PC-9 (cell line): ENCODE data around the gene ZFP28. TPM values are rescaled to one million over a fixed set of nuclear protein-coding genes. Genes with fewer than 3 reads are reported as not detected.

Experiments used
- BruUV-seq: library from RNA; stranded (reverse); fragments of 400-500 nt; replicated peaks from 2 replicates; lab custom pipeline; 2021; lab: Mats Ljungman, UMichigan
- CTCF ChIA-PET: fragments of 300-600 bp; sonication (Branson Sonifier 250); formaldehyde crosslinking; loops from one replicate; lab custom pipeline; 2022; ENCODE audit warnings: antibody characterized with exemption; lab: Charles Lee
- POLR2A ChIA-PET: fragments of 300-600 bp; sonication (Branson Sonifier 250); formaldehyde crosslinking; loops from one replicate; lab custom pipeline; 2022; ENCODE audit warnings: antibody characterized with exemption; ENCODE audit not compliant: unreplicated experiment; lab: Charles Lee
- DNase-seq, 2 experiments: peaks; one replicate each; pipeline versions ENCODE4 v3.0.0 to v3.0.0-alpha.2; 2015 to 2022; ENCODE audit warnings: mixed read lengths in 1 of 2
- H2AFZ ChIP-seq: fragments of 200-600 bp; sonication (generic); 2 replicates; pipeline ENCODE4 v1.8.1; 2017; ENCODE audit warnings: antibody characterized with exemption
- H3F3A ChIP-seq: fragments of 200-600 bp; sonication (generic); 2 replicates; pipeline ENCODE4 v1.8.1; 2017; ENCODE audit warnings: antibody characterized with exemption, mild to moderate bottlenecking, low read depth; ENCODE audit not compliant: insufficient read depth
- H3K27ac ChIP-seq: fragments of 200-600 bp; sonication (generic); 2 replicates; pipeline ENCODE4 v1.6.1; 2016; ENCODE audit warnings: mixed run types
- H3K27me3 ChIP-seq: fragments of 200-600 bp; sonication (generic); 2 replicates; pipeline ENCODE4 v1.6.1; 2016; ENCODE audit warnings: low read depth, mixed run types; ENCODE audit not compliant: insufficient read depth
- H3K36me3 ChIP-seq: fragments of 200-600 bp; sonication (generic); 2 replicates; pipeline ENCODE4 v1.6.1; 2016; ENCODE audit warnings: low read depth, mixed run types
- H3K4me1 ChIP-seq: fragments of 200-600 bp; sonication (generic); replicated peaks from 2 replicates; pipeline ENCODE4 v1.6.1; 2016; ENCODE audit warnings: mixed run types; ENCODE audit not compliant: insufficient read depth
- H3K4me2 ChIP-seq: fragments of 200-600 bp; sonication (generic); 2 replicates; pipeline ENCODE4 v1.6.1; 2017; ENCODE audit warnings: mixed run types
- H3K4me3 ChIP-seq: fragments of 200-600 bp; sonication (generic); 2 replicates; pipeline ENCODE4 v1.6.1; 2016; ENCODE audit warnings: mixed run types
- H3K79me2 ChIP-seq: fragments of 200-600 bp; sonication (generic); 2 replicates; pipeline ENCODE4 v1.6.1; 2017; ENCODE audit warnings: low read depth, mixed run types
- H3K9me2 ChIP-seq: fragments of 200-600 bp; sonication (generic); 2 replicates; pipeline ENCODE4 v1.8.1; 2017; ENCODE audit warnings: mild to moderate bottlenecking; ENCODE audit not compliant: insufficient read depth
- H3K9me3 ChIP-seq: fragments of 200-600 bp; sonication (generic); 2 replicates; pipeline ENCODE4 v1.8.1; 2016; ENCODE audit warnings: low read depth; ENCODE audit not compliant: insufficient read depth
- H4K20me1 ChIP-seq: fragments of 200-600 bp; sonication (generic); 2 replicates; pipeline ENCODE4 v1.8.1; 2017; ENCODE audit not compliant: insufficient read depth
- CTCF ChIP-seq: fragments of 200-600 bp; sonication (generic); conservative IDR thresholded peaks from 2 replicates; pipeline ENCODE4 v1.6.1; 2017; ENCODE audit warnings: mixed run types, antibody characterized with exemption, mild to moderate bottlenecking, moderate library complexity
- EZH2 ChIP-seq: fragments of 200-600 bp; sonication (generic); IDR thresholded peaks from 2 replicates; pipeline ENCODE4 v1.8.0; 2017; ENCODE audit warnings: antibody characterized with exemption, low read depth
- intact Hi-C: fragments of 100-400 bp; cut with micrococcal nuclease; formaldehyde crosslinking; loops from one replicate; pipeline ENCODE4 v1.10.0; 2022; ENCODE audit not compliant: unreplicated experiment
- total RNA-seq: library from RNA; stranded (reverse); gene quantifications from 2 replicates; pipeline ENCODE4 v1.2.3, GENCODE V29; 2021

Gene ZFP28
- total RNA-seq, 1 experiment from 2014 or later: 2.8 TPM

- intact Hi-C loops: no loop called here
- peaks cover 8% of the 10 kb centered on the region for H3K9me3 ChIP-seq
- H3K79me2 ChIP-seq: no peaks in the 10 kb centered on the region
- H3K27ac ChIP-seq: no peak within 1 kb of the TSS
- no peaks in the 10 kb centered on the region for H3F3A ChIP-seq
- BruUV-seq: no TSS peak
- ChIA-PET CTCF (no interaction called here), POLR2A (no interaction called here)
- TF ChIP-seq EZH2 (no peak), CTCF (no peak)
- peak; percentile 44 to 60 for DNase-seq
- peak within 1 kb of the TSS; percentile 57 for H3K4me2 ChIP-seq
- H4K20me1 ChIP-seq: no peaks in the 10 kb centered on the region
- no peaks in the 10 kb centered on the region for H3K9me2 ChIP-seq
- H2AFZ ChIP-seq: peak within 1 kb of the TSS; percentile 75
- 0 out of 2 replicates have a peak, but pooled peaks cover 10% of the 10 kb centered on the region for H3K27me3 ChIP-seq
- H3K4me3 ChIP-seq: peak within 1 kb of the TSS; percentile 49
- H3K4me1 ChIP-seq: no peaks in the 10 kb centered on the region
- no peaks in the 10 kb centered on the region for H3K36me3 ChIP-seq
Observed at GRCh38 chr19:56507446-56508289, 31.1 kb upstream of the ZFP28 start, which contains the start of gene ZNF471. Gene ZNF471 (plus strand): TSS chr19:56507855. CDS start chr19:56511572, 3,717 bp downstream.

- H3K4me2 ChIP-seq: peak overlapping the region; percentile 57
- no peaks in the 10 kb centered on the region for H3K36me3 ChIP-seq
- DNase-seq: no peak
- peaks cover 8% of the 10 kb centered on the region for H3K9me3 ChIP-seq
- CTCF ChIA-PET: no interaction called here
- no TSS peak for BruUV-seq
- H3K27ac ChIP-seq: no peak overlapping the region
- TF ChIP-seq CTCF (no peak), EZH2 (no peak)
- H4K20me1 ChIP-seq: no peaks in the 10 kb centered on the region
- peak overlapping the region; percentile 75 for H2AFZ ChIP-seq
- 0 out of 2 replicates have a peak, but pooled peaks cover 6% of the 10 kb centered on the region for H3K27me3 ChIP-seq
- no peaks in the 10 kb centered on the region for H3K4me1 ChIP-seq
- no peaks in the 10 kb centered on the region for H3F3A ChIP-seq
- no peaks in the 10 kb centered on the region for H3K79me2 ChIP-seq
- intact Hi-C loops: no loop called here
- H3K9me2 ChIP-seq: no peaks in the 10 kb centered on the region
- POLR2A ChIA-PET: no interaction called here
- peak overlapping the region; percentile 49; the same call in 1 of the 2 replicates for H3K4me3 ChIP-seq
Observed at GRCh38 chr19:56508290-56508778, 30.4 kb upstream of the ZFP28 start.

- no TSS peak for BruUV-seq
- Histone ChIP-seq H3K4me2 (no peak overlapping the region), H3K27ac (no peak overlapping the region), H3K9me3 (peaks cover 51% of the 10 kb centered on the region), H3K4me3 (no peak overlapping the region), H3K79me2 (no peaks in the 10 kb centered on the region), H3K4me1 (no peaks in the 10 kb centered on the region), H3K36me3 (no peaks in the 10 kb centered on the region), H4K20me1 (no peaks in the 10 kb centered on the region), H2AFZ (no peak overlapping the region), H3K27me3 (no peaks in the 10 kb centered on the region), H3K9me2 (no peaks in the 10 kb centered on the region), H3F3A (no peaks in the 10 kb centered on the region)
- TF ChIP-seq CTCF: no peak
- no peak for TF ChIP-seq EZH2
- DNase-seq: no peak
- intact Hi-C loops: no loop called here
- ChIA-PET CTCF (no interaction called here), POLR2A (no interaction called here)
Observed at GRCh38 chr19:56525214-56525860, 13.4 kb upstream of the ZFP28 start.
